HepG2 (cell line): ENCODE measurements around the gene NPPC. TPM values are rescaled to one million over a fixed set of nuclear protein-coding genes. Genes with fewer than 3 reads are reported as not detected.

Source experiments
- ATAC-seq: fragments of 200-7000 bp; cut with Tn5 transposase; 3 replicates; pipeline ENCODE4 v1.9.1; 2020; ENCODE audit warnings: mild to moderate bottlenecking, moderate library complexity
- BruUV-seq: library from RNA; stranded (reverse); fragments of 400-500 nt; replicated peaks from 2 replicates; lab custom pipeline; 2021; lab: Mats Ljungman, UMichigan
- CTCF ChIA-PET: fragments of 300-600 bp; formaldehyde crosslinking; extraction: SDS; loops from one replicate; lab custom pipeline; 2021; ENCODE audit warnings: low total read pairs, inconsistent platforms, low intra/inter-chr PET ratio; lab: Yijun Ruan, JAX
- POLR2A ChIA-PET: fragments of 350-600 bp; sonication (Branson Sonifier 250); formaldehyde crosslinking; loops from one replicate; lab custom pipeline; 2020; ENCODE audit warnings: antibody characterized with exemption, inconsistent platforms; lab: Yijun Ruan, JAX
- DNase-seq: peaks from one replicate; pipeline ENCODE4 v3.0.0-alpha.2; 2015; ENCODE audit warnings: low spot score
- FAIRE-seq: peaks from 3 replicates; lab custom pipeline; 2011; peaks lifted over from hg19 to GRCh38; lab: Jason Lieb, UNC
- H2AFZ ChIP-seq: one replicate; pipeline ENCODE4 v1.6.1; 2011; ENCODE audit warnings: low read length, inconsistent platforms
- H3K27ac ChIP-seq: fragments of 300-600 bp; 3 replicates; pipeline ENCODE4 v1.8.0; 2011; ENCODE audit warnings: mixed run types, mild to moderate bottlenecking, mixed read lengths, low read length, inconsistent platforms; ENCODE audit not compliant: insufficient read depth; ENCODE audit errors: extremely low read length
- H3K27me3 ChIP-seq, 2 experiments: fragments of 200-600 bp in 1 of 2; 2 replicates in 1 of 2; 3 replicates in 1 of 2; pipeline versions ENCODE4 v1.6.0 to v1.8.0; 2011; ENCODE audit warnings: low read length in 2 of 2, mild to moderate bottlenecking in 2 of 2, moderate library complexity in 2 of 2, inconsistent platforms in 1 of 2; ENCODE audit not compliant: insufficient read depth in 2 of 2, control insufficient read depth in 1 of 2
- H3K36me3 ChIP-seq, 2 experiments: fragments of 200-600 bp in 1 of 2; replicated peaks in 1 of 2; 2 replicates in 1 of 2; 3 replicates in 1 of 2; pipeline versions ENCODE4 v1.5.1 to v1.8.0; 2011; ENCODE audit warnings: low read length in 2 of 2, inconsistent platforms in 1 of 2; ENCODE audit not compliant: insufficient read depth in 2 of 2, control insufficient read depth in 1 of 2
- H3K4me1 ChIP-seq: 2 replicates; pipeline ENCODE4 v1.5.1; 2012; ENCODE audit warnings: low read length, inconsistent platforms; ENCODE audit not compliant: insufficient read depth
- H3K4me2 ChIP-seq: 2 replicates; pipeline ENCODE4 v1.6.0; 2011; ENCODE audit warnings: low read depth, low read length, inconsistent platforms
- H3K4me3 ChIP-seq, 3 experiments: fragments of 200-600 bp in 1 of 3; sonication (generic), shearing (Covaris generic) in 1 of 3; replicated peaks in 1 of 3; 2 replicates each; pipeline ENCODE4 v1.5.1; 2011 to 2016; ENCODE audit warnings: low read length in 3 of 3, inconsistent platforms in 2 of 3, low read depth in 2 of 3, mild to moderate bottlenecking in 2 of 3, control low read depth in 1 of 3, mixed read lengths in 1 of 3; ENCODE audit not compliant: insufficient read depth in 1 of 3
- H3K79me2 ChIP-seq: one replicate; pipeline ENCODE4 v1.6.1; 2011; ENCODE audit warnings: low read length, inconsistent platforms; ENCODE audit not compliant: insufficient read depth
- H3K9ac ChIP-seq: 2 replicates; pipeline ENCODE4 v1.6.0; 2011; ENCODE audit warnings: mild to moderate bottlenecking, low read depth, low read length, inconsistent platforms; ENCODE audit not compliant: insufficient read depth
- H3K9me3 ChIP-seq: 2 replicates; pipeline ENCODE4 v1.5.1; 2012; ENCODE audit warnings: mild to moderate bottlenecking, low read length
- H4K20me1 ChIP-seq: 2 replicates; pipeline ENCODE4 v1.6.0; 2011; ENCODE audit warnings: inconsistent platforms, mild to moderate bottlenecking, low read length, moderate library complexity; ENCODE audit not compliant: insufficient read depth
- CEBPB ChIP-seq: IDR thresholded peaks from 2 replicates; pipeline ENCODE4 v1.6.1; 2011; ENCODE audit warnings: low read depth, low read length, improper control_type of control experiment, borderline replicate concordance
- EEA1 ChIP-seq: sonication (generic); formaldehyde crosslinking; IDR thresholded peaks from 2 replicates; pipeline ENCODE4 v1.5.1; 2020; ENCODE audit warnings: mild to moderate bottlenecking, missing genetic modification reagents, borderline replicate concordance
- TAF1 ChIP-seq: sonication (generic); formaldehyde crosslinking; IDR thresholded peaks from 2 replicates; pipeline ENCODE4 v1.4.0; 2020; ENCODE audit warnings: missing genetic modification reagents
- TSC22D2 ChIP-seq: sonication (generic); formaldehyde crosslinking; IDR thresholded peaks from 2 replicates; pipeline ENCODE4 v1.5.1; 2020; ENCODE audit warnings: missing genetic modification reagents, mild to moderate bottlenecking, borderline replicate concordance
- ZBTB44 ChIP-seq: sonication (generic); formaldehyde crosslinking; IDR thresholded peaks from 2 replicates; pipeline ENCODE4 v1.4.0; 2020; ENCODE audit warnings: missing genetic modification reagents
- ZMYM3 ChIP-seq: sonication (generic); formaldehyde crosslinking; IDR thresholded peaks from 2 replicates; pipeline ENCODE4 v1.5.1; 2020; ENCODE audit warnings: mild to moderate bottlenecking, missing genetic modification reagents
- ZNF652 ChIP-seq: IDR thresholded peaks from 2 replicates; pipeline ENCODE4 v1.6.1; 2016; ENCODE audit warnings: low read depth, borderline replicate concordance
- ZXDC ChIP-seq: sonication (generic); formaldehyde crosslinking; IDR thresholded peaks from 2 replicates; pipeline ENCODE4 v1.5.0; 2020; ENCODE audit warnings: mild to moderate bottlenecking, missing genetic modification reagents
- WGBS: methylation state at CpG from one replicate; pipeline ENCODE4 v1.1.6; 2017; ENCODE audit warnings: low lambda C conversion rate; 5-methylcytosine and 5-hydroxymethylcytosine counted together
- in situ Hi-C: cut with HindIII; loops from 2 replicates; pipeline ENCODE4 v1.10.0; 2017; ENCODE audit warnings: low pct_unique_long_range_greater_than_20kb; ENCODE audit not compliant: extremely low pct_ligation_motif_present
- intact Hi-C: fragments of 100-400 bp; cut with micrococcal nuclease; formaldehyde crosslinking; loops from one replicate; pipeline ENCODE4 v1.10.0; 2022; ENCODE audit not compliant: unreplicated experiment
- polyA plus RNA-seq, 8 experiments: library from polyadenylated mRNA; depleted of rRNA in 3 of 8; stranded (reverse) in 7 of 8; unstranded in 1 of 8; fragments of >200 nt; fragmentation: Illumina TruSeq in 4 of 8; extraction: Trizol in 4 of 8; gene quantifications; 2 replicates each; pipeline versions ENCODE4 v1.2.1 to v1.2.3, GENCODE V29; 2011 to 2016; ENCODE audit warnings: low read depth in 4 of 8, missing spikeins in 1 of 8, mixed read lengths in 1 of 8; ENCODE audit not compliant: insufficient read depth in 1 of 8
- total RNA-seq, 5 experiments: library from RNA; depleted of rRNA; stranded (reverse); fragments of >200 nt; fragmentation: Illumina TruSeq; extraction: Trizol; gene quantifications; 2 replicates each; pipeline ENCODE4 v1.2.3, GENCODE V29; 2016; ENCODE audit warnings: low read depth in 1 of 5
- TF ChIP-seq, protein P1 (sequence below): sonication (generic); formaldehyde crosslinking; IDR thresholded peaks from 2 replicates; pipeline ENCODE4 v1.4.0; 2020; ENCODE audit warnings: missing genetic modification reagents
- TF ChIP-seq, protein P2 (sequence below): sonication (generic); formaldehyde crosslinking; conservative IDR thresholded peaks from 2 replicates; pipeline ENCODE4 v1.8.1; 2023; ENCODE audit warnings: missing genetic modification reagents

NPPC gene
- total and polyA plus RNA-seq, 2 of the 13 experiments (the other 11 are each of a cell fraction or from before 2014, with no cell fraction given), result 0.11 TPM; not detected in 1

- intact Hi-C loops, result no loop called here
- ATAC-seq, result no peak
- Histone ChIP-seq H3K27me3 (peaks cover 2 to 19% of the 10 kb centered on the region in 2 experiments; a peak in 4 of 5 replicates), H3K79me2 (no peaks in the 10 kb centered on the region), H3K9ac (no peak overlapping the region), H2AFZ (no peak overlapping the region), H3K4me1 (peaks cover 14% of the 10 kb centered on the region; the same call in 1 of the 2 replicates), H3K4me3 (no peak overlapping the region), H3K27ac (no peak overlapping the region), H3K9me3 (no peaks in the 10 kb centered on the region), H3K4me2 (no peak overlapping the region), H3K36me3 (no peaks in the 10 kb centered on the region), H4K20me1 (no peaks in the 10 kb centered on the region)
- no peak for FAIRE-seq
- WGBS, result 64% methylated on average over 2 of the region's 2 CpGs
- peak; percentile 34; the same call in 1 of the 2 replicates for TF ChIP-seq CEBPB
- TF ChIP-seq, protein P1, sequence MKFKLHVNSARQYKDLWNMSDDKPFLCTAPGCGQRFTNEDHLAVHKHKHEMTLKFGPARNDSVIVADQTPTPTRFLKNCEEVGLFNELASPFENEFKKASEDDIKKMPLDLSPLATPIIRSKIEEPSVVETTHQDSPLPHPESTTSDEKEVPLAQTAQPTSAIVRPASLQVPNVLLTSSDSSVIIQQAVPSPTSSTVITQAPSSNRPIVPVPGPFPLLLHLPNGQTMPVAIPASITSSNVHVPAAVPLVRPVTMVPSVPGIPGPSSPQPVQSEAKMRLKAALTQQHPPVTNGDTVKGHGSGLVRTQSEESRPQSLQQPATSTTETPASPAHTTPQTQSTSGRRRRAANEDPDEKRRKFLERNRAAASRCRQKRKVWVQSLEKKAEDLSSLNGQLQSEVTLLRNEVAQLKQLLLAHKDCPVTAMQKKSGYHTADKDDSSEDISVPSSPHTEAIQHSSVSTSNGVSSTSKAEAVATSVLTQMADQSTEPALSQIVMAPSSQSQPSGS, result no peak
- no TSS peak for BruUV-seq
- ChIA-PET POLR2A (no interaction called here), CTCF (no interaction called here)
- in situ Hi-C loops, result no loop called here
- DNase-seq, result no peak
Measured at GRCh38 chr2:231951452-231952035, 25.3 kb upstream of the NPPC start.

DNA sequence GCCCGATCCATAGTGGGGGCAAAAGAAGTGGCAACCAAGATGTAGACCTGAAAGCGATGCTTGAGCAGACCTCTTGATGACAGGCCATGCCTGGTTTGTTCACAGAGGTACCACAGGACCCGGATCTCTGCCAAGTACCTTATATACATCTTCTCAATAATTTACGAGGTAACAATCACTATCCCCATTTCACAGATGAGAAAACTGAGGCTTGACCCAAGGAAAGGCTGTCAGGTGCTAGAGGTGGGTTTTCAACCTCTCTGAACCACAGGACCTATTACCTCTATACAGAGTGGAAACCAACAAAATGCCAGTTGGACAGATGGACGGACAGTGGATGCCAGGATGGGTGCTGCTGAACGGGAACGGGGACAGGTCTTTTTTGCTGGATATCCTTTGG is 21.5 kb upstream of the NPPC start:
- Histone ChIP-seq H3K4me2 (no peak overlapping the region), H3K27ac (no peak overlapping the region), H3K9ac (no peak overlapping the region), H3K79me2 (no peaks in the 10 kb centered on the region), H3K4me3 (no peak overlapping the region), H3K4me1 (no peaks in the 10 kb centered on the region), H3K27me3 (peaks cover 5 to 20% of the 10 kb centered on the region in 2 experiments), H4K20me1 (no peaks in the 10 kb centered on the region), H3K9me3 (no peaks in the 10 kb centered on the region), H2AFZ (no peak overlapping the region), H3K36me3 (no peaks in the 10 kb centered on the region)
- ChIA-PET CTCF (no interaction called here), POLR2A (interaction anchor here (1.0 kb wide), 1 partner anchor 13 kb away, joined by 3 read pairs; no protein-coding TSS in a partner anchor)
- ATAC-seq (no peak), FAIRE-seq (no peak), DNase-seq (no peak)
- in situ Hi-C loops, result no loop called here
- intact Hi-C loops, result no loop called here
- BruUV-seq, result no TSS peak
- WGBS, result 55% methylated on average over 7 of the region's 7 CpGs
- TF ChIP-seq ZXDC (CRISPR knock-in tag), result no peak
- TF ChIP-seq, protein P2, sequence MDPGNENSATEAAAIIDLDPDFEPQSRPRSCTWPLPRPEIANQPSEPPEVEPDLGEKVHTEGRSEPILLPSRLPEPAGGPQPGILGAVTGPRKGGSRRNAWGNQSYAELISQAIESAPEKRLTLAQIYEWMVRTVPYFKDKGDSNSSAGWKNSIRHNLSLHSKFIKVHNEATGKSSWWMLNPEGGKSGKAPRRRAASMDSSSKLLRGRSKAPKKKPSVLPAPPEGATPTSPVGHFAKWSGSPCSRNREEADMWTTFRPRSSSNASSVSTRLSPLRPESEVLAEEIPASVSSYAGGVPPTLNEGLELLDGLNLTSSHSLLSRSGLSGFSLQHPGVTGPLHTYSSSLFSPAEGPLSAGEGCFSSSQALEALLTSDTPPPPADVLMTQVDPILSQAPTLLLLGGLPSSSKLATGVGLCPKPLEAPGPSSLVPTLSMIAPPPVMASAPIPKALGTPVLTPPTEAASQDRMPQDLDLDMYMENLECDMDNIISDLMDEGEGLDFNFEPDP (CRISPR knock-in tag), result 0 out of 2 replicates have a peak, but pooled peaks have one; percentile 20
- no peak for TF ChIP-seq ZNF652 (CRISPR knock-in tag)
- no peak for TF ChIP-seq EEA1 (CRISPR knock-in tag)
- TF ChIP-seq ZBTB44 (CRISPR knock-in tag), result no peak
- TF ChIP-seq TAF1 (CRISPR knock-in tag), result no peak
- no peak for TF ChIP-seq TSC22D2 (CRISPR knock-in tag)
- peak; percentile 68; the same call in 1 of the 2 replicates for TF ChIP-seq ZMYM3
